Stimulated activated naive CD8-positive, alpha-beta T cell treated with anti-CD3 and anti-CD28 coated beads, Interleukin-15, Interleukin-2, amounts not matched to agents 100 ng/mL and 50 ng/mL, for 24 hours (primary cell): ENCODE measurements around the gene LRRC32.

Experiments
- H3K27ac Mint-ChIP-seq: one replicate; pipeline ENCODE4 v1.8.0; 2021; ENCODE audit warnings: mild to moderate bottlenecking, mixed read lengths
- H3K27me3 Mint-ChIP-seq: one replicate; pipeline ENCODE4 v1.8.0; 2021; ENCODE audit warnings: mixed read lengths
- H3K36me3 Mint-ChIP-seq: one replicate; pipeline ENCODE4 v1.8.0; 2021; ENCODE audit warnings: low read depth, mixed read lengths
- H3K4me1 Mint-ChIP-seq: one replicate; pipeline ENCODE4 v1.8.0; 2021; ENCODE audit warnings: low read depth, mixed read lengths
- H3K4me3 Mint-ChIP-seq: one replicate; pipeline ENCODE4 v1.8.0; 2021; ENCODE audit warnings: mild to moderate bottlenecking, mixed read lengths
- H3K9me3 Mint-ChIP-seq: one replicate; pipeline ENCODE4 v1.8.0; 2021; ENCODE audit warnings: mixed read lengths

The LRRC32 gene

DNA sequence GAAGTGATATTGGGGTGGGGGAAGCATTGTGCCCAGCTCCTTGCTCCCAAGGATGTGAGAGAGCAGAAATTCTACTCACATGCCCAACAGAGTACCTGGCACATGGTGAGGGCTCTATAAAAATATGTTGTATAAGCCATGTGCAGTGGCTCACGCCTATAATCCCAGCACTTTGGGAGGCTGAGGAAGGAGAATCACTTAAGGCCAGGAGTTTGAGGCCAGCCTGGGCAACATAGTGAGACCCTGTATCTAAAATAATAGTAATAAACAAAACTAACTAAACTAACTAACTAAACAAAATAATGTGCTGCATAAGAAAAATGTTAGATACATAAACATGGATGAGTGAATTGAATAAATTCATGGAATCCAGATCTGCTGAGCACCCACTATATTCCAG, 33.2 kb upstream of the LRRC32 start:
- H3K36me3 Mint-ChIP-seq: no peaks in the 10 kb centered on the region
- H3K4me1 Mint-ChIP-seq: peaks cover 16% of the 10 kb centered on the region
- peaks cover 6% of the 10 kb centered on the region for H3K9me3 Mint-ChIP-seq
- H3K27me3 Mint-ChIP-seq: peaks cover 14% of the 10 kb centered on the region
- no peak overlapping the region for H3K27ac Mint-ChIP-seq
- no peak overlapping the region for H3K4me3 Mint-ChIP-seq

DNA sequence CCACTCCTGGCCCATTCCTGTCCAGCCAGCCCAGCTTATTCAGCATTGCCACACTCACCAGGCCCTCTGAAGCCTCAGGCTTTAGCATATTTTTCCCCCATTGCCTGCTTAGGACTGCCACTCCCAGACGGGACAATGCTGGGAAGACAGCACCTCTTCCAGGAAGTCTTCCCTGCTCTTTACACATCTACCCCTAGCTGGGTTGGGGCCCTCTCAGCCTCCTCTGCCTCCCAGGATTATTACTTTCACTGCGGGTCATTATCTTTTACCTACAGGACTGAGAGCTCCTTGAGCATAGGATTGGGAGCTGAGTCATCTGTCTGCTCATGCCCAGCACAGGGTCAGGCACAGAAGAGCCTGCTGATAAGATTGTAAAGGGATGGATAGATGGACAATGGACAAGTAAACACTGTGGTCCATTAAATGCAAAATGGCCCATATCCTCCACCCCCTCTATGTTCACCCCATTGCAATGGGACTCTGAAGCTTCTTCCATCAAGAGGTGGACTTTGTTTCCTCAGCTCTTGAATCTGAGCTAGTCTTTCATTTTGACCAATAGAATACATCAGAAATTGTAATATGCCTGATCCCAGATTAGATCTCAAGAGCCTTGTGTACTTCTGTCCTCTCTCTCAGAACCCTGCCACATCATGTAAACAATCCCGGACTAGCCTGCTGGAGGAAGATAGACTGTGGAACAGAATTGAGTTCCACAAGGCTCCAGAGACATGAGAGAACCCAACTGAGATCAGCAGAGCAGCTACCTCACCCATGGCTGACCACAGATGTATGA, 32.0 kb upstream of the LRRC32 start:
- H3K27ac Mint-ChIP-seq: no peak overlapping the region
- peaks cover 12% of the 10 kb centered on the region for H3K27me3 Mint-ChIP-seq
- H3K36me3 Mint-ChIP-seq: no peaks in the 10 kb centered on the region
- peaks cover 6% of the 10 kb centered on the region for H3K9me3 Mint-ChIP-seq
- H3K4me1 Mint-ChIP-seq: peaks cover 16% of the 10 kb centered on the region
- H3K4me3 Mint-ChIP-seq: no peak overlapping the region

DNA sequence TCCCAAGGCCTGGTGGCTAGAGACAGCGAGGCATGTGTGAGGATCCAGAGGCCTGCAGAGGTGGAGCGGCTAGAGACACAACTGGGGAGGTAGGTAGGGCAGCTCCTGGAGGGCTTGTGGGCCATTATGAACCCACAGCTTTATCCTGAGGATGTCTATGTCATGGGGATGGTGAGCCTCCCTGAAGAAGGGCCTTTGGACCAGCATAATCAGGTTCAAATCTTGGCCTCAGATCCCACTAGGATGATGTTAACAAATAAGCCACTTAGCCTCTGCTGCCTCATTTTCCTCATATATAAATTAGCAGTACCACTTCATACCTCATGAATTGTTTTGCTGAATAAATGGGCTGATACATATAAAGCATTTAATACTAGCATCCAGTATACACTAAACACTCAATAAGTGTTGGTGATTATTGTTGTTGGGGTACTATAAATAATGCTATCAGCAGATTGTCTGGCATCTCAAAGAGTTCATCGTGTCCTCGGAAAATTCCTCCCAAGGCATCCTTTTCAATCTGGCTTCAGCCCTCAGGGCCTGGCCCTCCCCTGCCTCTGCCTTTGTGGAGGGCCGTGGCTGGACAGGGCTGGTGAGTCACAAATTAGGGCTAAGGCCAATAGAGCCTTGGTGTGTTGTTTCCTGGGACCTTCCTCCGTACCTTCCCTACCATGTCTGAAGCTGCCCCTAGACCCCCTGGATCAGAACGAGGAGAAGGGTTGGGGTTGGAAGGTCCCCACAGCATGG, 30.9 kb upstream of the LRRC32 start:
- Mint-ChIP-seq H3K4me3 (no peak overlapping the region), H3K9me3 (peaks cover 6% of the 10 kb centered on the region), H3K27me3 (peaks cover 12% of the 10 kb centered on the region), H3K4me1 (peaks cover 16% of the 10 kb centered on the region), H3K27ac (no peak overlapping the region), H3K36me3 (no peaks in the 10 kb centered on the region)

DNA sequence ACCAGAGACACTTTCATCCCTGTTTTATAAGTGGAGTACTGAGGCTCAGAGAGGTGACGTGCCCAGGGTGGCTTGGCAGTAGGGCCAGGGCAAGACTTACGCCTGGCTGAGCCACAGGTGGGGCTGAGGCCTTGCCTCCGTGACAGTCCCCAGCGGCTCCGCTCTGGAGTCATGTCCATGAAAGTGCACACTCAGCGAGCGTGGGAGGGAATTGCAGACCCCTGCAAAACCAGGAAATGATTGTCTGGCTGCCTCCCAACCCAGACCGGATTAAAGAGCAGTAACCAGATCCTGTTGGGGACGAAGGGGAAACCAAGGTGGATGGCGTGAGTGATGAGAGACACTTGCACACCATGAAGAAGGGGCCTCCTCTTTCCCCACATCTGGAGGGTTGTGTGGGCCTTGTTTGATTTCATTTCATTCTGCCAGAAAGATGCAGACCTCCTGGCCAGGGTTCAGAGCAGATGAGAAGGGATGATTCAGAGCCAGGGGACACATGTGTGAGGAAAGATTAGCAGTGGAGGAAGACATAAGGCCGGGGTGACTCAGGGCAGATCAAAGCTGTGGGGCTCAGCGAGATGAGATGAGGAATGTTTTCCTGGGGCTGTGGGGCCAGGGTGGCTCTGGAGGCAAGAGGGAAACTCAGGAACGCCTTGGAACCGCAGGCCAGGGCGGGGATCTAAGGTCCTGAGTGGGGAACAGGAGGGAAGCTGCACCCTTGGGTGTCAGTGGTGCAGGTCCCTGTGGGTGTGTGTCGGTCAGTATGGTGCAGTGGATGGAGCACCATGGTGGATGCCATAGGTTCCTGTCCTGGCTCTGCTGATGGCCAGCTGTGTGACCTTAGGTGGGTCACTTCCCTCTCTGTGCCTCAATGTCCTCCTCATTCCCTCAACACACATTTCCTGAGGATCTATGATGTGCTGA, 29.9 kb upstream of the LRRC32 start:
- H3K27ac Mint-ChIP-seq: peak overlapping the region; percentile 53
- H3K36me3 Mint-ChIP-seq: no peaks in the 10 kb centered on the region
- peaks cover 12% of the 10 kb centered on the region for H3K27me3 Mint-ChIP-seq
- no peaks in the 10 kb centered on the region for H3K9me3 Mint-ChIP-seq
- H3K4me3 Mint-ChIP-seq: no peak overlapping the region
- peaks cover 23% of the 10 kb centered on the region for H3K4me1 Mint-ChIP-seq

DNA sequence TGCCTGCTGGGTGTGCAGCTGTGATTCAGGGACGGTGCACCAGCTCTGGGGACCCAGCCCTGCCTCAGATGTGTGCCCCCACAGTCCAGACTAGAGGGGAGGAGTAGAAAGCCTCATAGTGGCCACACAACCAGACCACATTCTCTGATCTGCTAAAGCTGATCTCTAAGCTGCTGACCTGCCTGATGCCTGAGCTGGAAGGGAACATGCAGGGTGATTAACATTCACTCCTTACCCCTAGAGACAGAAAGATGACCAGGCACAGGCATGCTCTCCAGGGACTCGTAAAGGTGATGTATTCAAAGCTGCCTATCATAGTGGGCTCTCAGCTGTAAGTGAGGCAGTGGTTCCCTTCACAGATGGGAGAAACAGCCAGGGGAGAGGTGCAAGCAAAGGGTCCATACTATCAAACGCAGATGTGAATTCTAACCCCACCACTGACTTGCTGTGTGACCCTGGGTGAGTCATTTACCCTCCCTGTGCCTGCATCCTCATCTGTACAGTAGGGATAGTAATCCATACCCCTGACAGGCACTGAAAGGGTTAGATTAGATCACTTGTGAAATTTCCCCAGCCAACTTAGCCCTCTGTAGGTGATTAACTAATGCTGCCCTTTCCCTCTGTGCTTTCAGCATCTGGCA, 29.0 kb upstream of the LRRC32 start:
- Mint-ChIP-seq H3K27ac (peak overlapping the region; percentile 53), H3K4me1 (peaks cover 23% of the 10 kb centered on the region), H3K9me3 (no peaks in the 10 kb centered on the region), H3K36me3 (no peaks in the 10 kb centered on the region), H3K4me3 (no peak overlapping the region), H3K27me3 (peaks cover 12% of the 10 kb centered on the region)

DNA sequence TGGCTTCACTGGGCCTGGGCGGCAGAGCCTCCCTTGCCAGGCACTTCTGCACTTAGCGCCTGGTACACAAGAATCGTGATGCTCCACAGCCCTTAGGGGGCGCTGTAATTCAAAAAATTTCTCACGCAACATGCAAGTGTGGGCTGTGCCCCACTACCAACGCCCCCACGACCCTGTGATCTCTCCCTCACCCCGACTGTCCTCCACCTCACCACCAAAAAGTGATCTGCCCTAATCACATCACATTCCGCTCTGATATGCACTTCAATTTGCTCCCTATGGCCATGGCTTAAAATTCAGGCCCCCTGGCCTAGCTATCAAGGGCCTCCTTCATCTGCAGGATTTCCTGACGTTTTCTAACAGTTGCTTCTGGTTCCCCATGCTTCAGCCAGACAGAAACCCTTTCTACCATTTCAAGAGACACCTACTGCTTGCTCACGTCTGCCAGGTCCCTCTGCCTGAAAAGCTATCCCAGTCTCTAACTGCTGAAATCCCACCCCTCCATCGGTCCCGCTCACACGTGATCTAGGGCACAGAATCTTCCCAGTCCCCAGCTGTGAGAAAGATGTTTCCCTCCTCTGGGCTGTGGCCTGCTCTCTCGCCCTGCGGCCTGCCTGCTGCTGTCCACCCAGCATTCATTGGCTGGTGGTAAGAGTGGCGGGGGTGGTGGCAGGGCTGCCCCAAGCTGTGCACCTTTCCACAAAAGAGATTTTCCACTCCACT, 27.9 kb upstream of the LRRC32 start:
- Mint-ChIP-seq H3K27ac (no peak overlapping the region), H3K4me1 (peaks cover 23% of the 10 kb centered on the region), H3K4me3 (no peak overlapping the region), H3K36me3 (no peaks in the 10 kb centered on the region), H3K9me3 (no peaks in the 10 kb centered on the region), H3K27me3 (peaks cover 12% of the 10 kb centered on the region)

DNA sequence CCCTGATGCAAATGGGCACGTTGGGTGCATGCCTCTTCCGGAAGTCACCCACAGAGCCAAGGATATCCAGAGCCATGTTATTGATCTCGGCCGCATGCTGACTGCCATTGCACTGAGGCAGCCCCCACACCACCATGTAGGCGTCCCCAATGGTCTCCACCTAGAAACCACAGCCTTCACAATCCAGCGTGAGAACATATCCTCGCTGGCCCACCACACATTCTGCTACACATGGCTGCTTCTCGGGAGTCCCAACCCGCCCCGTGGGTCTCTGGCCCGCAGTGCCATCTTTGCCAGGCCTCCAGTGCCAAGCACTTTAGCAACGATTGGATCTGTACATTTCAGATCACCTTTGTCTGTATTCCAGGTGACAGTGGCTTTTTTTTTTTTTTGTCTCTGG, 26.2 kb upstream of the LRRC32 start:
- Mint-ChIP-seq H3K27me3 (peaks cover 3% of the 10 kb centered on the region), H3K36me3 (no peaks in the 10 kb centered on the region), H3K9me3 (no peaks in the 10 kb centered on the region), H3K4me1 (peaks cover 23% of the 10 kb centered on the region), H3K27ac (no peak overlapping the region), H3K4me3 (no peak overlapping the region)

DNA sequence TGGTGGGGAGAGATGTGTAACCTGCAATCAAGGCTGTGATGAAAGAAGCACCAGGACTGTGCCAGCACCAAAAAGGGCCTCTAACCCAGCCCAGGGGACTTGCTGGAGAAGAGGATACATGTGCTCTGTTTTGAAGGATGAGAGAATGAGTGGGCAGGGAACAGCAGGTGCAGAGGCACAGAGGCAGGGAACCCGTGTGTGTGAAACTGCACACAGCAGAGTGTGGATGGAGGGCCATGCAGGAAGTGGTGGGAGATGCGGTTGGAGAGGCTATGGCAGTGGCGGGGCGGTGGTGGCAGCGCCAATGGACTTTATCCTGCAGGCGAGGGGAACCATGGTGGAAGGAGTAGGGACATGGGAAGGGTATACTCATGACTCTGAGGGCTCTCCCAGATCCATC, 25.2 kb upstream of the LRRC32 start:
- Mint-ChIP-seq H3K9me3 (no peaks in the 10 kb centered on the region), H3K27me3 (peaks cover 3% of the 10 kb centered on the region), H3K4me3 (no peak overlapping the region), H3K36me3 (no peaks in the 10 kb centered on the region), H3K27ac (no peak overlapping the region), H3K4me1 (peaks cover 20% of the 10 kb centered on the region)

DNA sequence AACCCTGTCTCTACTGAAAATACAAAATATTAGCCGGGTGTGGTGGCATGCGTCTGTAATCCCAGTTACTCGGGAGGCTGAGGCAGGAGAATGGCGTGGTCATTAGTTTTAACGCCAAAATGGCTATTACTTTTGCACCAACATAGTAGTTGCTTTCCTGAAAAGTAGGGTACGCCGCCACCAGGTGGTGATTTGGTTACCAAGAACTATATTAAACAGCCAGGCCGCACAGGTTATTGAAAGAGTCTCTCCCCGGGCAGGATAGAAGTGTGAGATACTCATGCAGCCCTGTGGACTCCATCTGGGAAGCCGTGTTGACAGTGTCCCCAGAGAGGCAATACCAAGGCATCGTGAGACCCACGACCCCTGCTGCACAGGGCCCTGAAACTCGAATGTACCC, 24.6 kb upstream of the LRRC32 start:
- Mint-ChIP-seq H3K36me3 (no peaks in the 10 kb centered on the region), H3K4me1 (peaks cover 13% of the 10 kb centered on the region), H3K9me3 (no peaks in the 10 kb centered on the region), H3K27ac (no peak overlapping the region), H3K27me3 (peaks cover 3% of the 10 kb centered on the region), H3K4me3 (no peak overlapping the region)

DNA sequence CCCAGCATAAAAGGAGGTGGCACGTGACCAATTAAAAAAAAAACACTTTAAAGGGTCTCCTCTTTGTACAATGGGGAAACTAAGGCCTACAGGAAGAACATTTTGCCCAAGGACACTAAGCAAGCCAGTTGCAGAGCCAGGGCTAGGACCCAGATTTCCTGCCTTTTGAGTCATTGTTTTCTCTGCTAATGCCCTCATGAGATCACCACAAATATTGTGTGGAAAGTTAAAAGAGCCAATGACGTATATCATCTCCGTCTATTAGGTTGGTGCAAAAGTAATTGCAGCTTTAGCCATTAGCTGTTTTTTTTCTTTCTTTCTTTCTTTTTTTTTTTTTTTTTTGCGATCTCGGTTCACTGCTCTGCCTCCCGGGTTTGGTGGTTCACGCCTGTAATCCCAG, 24.1 kb upstream of the LRRC32 start:
- no peaks in the 10 kb centered on the region for H3K9me3 Mint-ChIP-seq
- no peak overlapping the region for H3K27ac Mint-ChIP-seq
- peaks cover 3% of the 10 kb centered on the region for H3K27me3 Mint-ChIP-seq
- H3K4me3 Mint-ChIP-seq: no peak overlapping the region
- H3K36me3 Mint-ChIP-seq: no peaks in the 10 kb centered on the region
- H3K4me1 Mint-ChIP-seq: peaks cover 9% of the 10 kb centered on the region

DNA sequence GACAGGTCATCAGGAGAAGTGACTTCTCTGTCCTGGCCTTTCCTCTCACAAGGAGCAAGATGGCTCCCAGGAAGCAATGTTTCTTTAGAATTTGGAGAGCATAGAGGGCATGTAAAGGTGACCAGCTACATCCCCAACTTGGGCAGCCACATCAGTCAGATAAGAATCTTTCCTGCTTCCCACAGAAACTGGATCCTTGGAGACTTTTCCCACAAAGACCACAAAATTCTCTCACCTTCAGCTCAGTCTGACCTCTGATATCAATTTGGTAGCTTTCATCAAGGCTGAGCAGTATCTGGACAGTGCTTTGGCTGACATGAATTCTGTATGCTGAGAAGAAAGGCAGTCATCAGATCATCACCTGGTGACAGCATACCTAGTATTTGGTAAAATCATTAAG, 23.3 kb upstream of the LRRC32 start:
- no peak overlapping the region for H3K4me3 Mint-ChIP-seq
- H3K27ac Mint-ChIP-seq: no peak overlapping the region
- no peaks in the 10 kb centered on the region for H3K36me3 Mint-ChIP-seq
- H3K27me3 Mint-ChIP-seq: peaks cover 3% of the 10 kb centered on the region
- H3K9me3 Mint-ChIP-seq: no peaks in the 10 kb centered on the region
- H3K4me1 Mint-ChIP-seq: peaks cover 6% of the 10 kb centered on the region

DNA sequence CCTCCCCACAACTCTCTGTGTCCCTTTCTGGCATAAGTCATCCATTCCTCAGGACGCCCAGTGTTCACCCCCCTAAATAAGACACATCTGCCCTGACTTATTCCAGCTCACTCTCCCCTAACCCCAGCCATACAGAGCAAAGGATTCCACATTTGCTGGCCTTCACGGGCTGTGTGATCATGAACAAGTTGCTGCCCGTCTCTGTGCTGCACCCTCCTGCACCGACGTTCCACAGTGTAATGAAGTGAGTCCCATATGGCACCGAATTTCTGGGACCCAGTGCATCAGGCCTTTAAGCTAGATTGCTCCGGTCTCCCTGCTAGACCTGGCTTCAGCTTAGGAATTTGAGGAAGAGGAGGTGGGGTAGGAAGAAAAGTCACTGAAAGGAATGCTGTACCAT, 22.4 kb upstream of the LRRC32 start:
- no peak overlapping the region for H3K27ac Mint-ChIP-seq

DNA sequence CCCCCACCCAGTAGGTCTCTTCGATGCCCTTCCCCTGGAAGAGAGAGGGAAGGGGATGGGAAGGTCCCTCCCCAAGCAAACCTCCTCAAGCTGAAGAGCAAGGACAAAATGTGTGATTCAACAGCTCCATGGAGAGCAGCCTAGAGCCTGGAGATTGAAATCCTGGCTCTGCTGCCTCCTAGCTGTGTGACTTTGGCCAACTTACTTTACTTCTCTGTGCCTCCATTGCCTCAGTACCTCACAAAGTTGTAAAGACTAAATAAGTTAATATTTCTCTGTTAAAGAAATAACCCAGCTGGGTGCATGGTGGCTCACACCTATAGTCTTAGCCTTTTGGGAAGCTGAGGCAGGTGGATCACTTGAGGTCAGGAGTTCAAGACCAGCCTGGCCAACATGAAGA, 21.1 kb upstream of the LRRC32 start:
- H3K4me3 Mint-ChIP-seq: no peak overlapping the region
- no peaks in the 10 kb centered on the region for H3K9me3 Mint-ChIP-seq
- peaks cover 16% of the 10 kb centered on the region for H3K4me1 Mint-ChIP-seq

More for the DNA sequence above, 22.4 kb upstream of the LRRC32 start:
- no peaks in the 10 kb centered on the region for H3K27me3 Mint-ChIP-seq
- no peaks in the 10 kb centered on the region for H3K36me3 Mint-ChIP-seq
- no peak overlapping the region for H3K4me3 Mint-ChIP-seq
- peaks cover 6% of the 10 kb centered on the region for H3K4me1 Mint-ChIP-seq
- no peaks in the 10 kb centered on the region for H3K9me3 Mint-ChIP-seq

DNA sequence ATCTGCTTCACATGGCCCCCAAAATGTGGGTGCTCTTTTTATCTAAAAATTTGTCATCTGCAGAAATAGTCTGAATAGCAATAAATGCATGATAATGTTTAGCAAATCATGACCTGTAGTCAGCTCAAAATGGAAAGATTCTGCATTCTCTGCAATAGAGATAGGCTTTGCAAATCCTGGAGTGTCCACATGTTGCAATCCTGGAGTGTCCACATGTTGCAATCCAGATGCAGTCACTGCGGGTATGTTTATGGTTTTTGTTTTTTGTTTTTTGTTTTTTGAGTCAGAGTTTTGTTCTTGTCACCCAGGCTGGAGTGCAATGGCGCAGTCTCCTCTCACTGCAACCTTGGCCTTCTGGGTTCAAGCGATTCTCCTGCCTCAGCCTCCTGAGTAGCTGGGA, 20.2 kb upstream of the LRRC32 start:
- Mint-ChIP-seq H3K27me3 (no peaks in the 10 kb centered on the region), H3K4me1 (peaks cover 20% of the 10 kb centered on the region), H3K4me3 (no peak overlapping the region), H3K36me3 (no peaks in the 10 kb centered on the region), H3K27ac (no peak overlapping the region), H3K9me3 (no peaks in the 10 kb centered on the region)

More for the DNA sequence above, 21.1 kb upstream of the LRRC32 start:
- no peaks in the 10 kb centered on the region for H3K27me3 Mint-ChIP-seq
- H3K36me3 Mint-ChIP-seq: no peaks in the 10 kb centered on the region
- H3K27ac Mint-ChIP-seq: no peak overlapping the region
